Activated gamma-delta T cell treated with Interleukin-2 at 50 U/mL for 16 hours (primary cell): ENCODE measurements around the gene TOLLIP.
A peak's percentile ranks its signal among the peaks of the same experiment; 100 is the strongest.
"Not testable (repeated sequence)": the region's sequence is repeated elsewhere in the genome, so short reads cannot be mapped to it uniquely, and the experiment has no call there.

Experiments
- DNase-seq: peaks from one replicate; pipeline ENCODE4 v3.0.0-alpha.2; 2020

The TOLLIP gene

DNA sequence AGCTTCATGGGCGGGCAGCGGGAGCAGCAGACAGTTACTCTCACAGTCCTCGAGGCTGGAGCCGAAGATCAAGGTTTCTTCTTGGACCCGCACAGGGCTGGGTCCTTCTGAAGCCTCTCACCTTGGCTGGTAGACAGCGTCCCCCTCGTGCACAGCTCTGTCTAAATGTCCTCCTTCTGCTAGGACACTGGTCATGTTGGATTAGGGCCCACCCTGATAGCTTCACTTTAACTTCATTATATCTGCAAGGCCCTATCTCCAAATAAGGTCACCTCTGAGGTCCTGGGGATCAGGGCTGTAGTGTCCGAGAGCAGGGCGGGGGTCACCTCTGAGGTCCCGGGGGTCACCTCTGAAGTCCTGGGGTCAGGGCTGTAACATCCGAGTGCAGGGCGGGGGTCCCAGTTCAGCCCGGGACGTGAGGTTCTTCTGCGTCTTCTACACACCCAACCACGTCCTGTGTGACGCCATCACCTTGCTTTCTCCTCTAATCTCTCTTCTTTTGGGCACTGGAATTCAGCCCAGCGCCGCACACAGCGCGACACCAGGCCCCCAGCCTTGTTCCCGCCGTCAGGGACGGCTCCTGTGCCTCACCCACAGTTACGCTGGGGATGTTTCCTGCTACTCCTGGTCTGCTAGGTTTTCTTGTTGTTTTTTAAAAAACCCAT lies 34.1 kb upstream of the TOLLIP start:
- DNase-seq = no peak

DNA sequence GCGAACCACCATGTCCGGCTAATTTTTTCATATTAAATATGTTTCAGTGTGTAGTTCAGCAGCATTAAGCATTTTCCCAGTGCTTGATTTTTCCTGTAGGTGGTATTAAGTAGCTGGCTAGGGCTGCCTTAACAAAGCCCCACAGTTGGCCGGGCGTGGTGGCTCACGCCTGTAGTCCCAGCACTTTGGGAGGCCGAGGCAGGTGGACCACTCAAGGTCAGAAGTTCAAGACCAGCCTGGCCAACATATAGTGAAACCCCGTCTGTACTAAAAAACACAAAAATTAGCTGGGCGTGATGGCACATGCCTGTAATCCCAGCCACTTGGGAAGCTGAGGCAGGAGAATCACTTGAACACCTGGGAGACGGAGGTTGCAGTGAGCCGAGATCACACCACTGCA lies 33.5 kb upstream of the TOLLIP start:
- no peak for DNase-seq

DNA sequence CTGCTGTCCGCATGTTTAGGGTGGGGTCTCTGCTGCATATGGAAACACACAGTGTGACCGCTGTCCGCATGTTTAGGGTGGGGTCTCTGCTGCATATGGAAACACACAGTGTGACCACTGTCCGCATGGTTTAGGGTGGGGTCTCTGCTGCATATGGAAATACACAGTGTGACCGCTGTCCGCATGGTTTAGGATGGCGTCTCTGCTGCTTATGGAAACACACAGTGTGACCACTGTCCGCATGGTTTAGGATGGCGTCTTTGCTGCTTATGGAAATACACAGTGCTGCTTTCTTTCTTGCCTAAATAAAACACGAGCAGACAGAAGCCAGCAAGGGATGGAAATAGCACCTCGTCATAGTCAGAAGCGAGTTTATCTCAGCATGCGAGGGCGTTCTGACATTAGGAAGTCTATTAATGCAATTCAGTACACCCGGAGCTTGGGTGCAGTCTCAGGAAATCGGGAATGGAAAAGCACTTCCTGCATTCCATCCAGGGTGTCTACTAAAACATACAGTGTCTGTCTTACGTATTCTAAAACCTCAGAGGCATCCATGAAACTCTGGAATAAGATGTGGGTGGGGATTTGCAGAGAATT lies 32.6 kb upstream of the TOLLIP start:
- no peak for DNase-seq

DNA sequence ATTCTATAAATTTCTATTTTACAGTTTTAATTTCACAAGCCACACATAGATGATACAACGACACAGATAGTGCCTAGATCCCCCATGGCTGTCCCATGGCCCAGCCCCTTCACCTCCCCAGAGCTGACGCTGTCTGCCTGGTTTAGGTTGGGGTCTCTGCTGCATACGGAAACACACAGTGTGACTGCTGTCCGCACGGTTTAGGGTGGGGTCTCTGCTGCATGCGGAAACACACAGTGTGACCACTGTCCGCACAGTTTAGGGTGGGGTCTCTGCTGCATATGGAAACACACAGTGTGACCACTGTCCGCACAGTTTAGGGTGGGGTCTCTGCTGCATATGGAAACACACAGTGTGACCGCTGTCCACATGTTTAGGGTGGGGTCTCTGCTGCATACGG lies 31.8 kb upstream of the TOLLIP start:
- DNase-seq = not testable (repeated sequence)

DNA sequence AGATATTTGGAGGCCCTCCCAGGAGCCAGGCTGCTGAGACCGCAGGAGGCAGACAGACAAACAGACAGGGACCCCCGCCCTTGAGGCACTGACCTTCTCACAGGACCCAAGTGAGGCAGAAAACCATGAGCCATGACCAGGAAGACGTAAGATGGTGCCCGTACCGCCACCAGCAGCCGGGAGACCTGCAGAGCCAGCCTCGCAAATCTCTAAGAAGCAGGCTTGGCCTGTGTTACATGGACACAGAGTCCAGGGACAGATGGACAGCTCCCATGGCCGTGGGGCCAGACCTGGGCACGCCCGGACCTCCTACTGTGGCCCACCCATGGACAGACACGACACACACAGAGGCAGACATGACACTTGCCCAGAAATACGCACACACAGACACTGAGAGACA lies 30.7 kb upstream of the TOLLIP start:
- no peak for DNase-seq

DNA sequence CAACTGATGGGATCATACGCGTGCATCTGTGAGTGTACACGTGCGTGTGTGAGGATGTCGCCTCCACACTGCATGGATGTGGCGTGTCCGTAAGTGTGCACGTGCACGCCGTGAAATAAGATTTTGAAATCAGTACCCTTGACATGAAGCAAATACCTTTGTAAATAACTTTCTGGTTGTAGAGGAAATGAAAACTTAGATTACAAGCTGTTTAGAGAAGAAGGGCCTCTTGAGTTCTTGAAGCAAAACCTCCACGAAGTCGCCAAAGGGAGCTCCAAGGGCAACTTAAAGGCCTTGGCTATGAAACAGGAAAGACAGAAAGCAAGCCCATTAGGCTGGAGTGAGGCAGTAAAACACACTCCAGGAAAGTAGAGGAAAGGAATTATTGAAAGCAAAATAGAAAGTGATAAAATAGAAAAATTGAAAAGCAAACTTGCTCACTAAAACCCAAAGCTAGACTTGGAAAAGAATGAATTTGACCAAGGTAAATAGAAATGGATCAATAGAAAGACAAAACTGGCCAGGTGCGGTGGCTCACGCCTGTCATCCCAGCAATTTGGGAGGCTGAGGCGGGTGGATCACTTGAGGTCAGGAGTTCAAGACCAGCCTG lies 29.7 kb upstream of the TOLLIP start:
- no peak for DNase-seq

DNA sequence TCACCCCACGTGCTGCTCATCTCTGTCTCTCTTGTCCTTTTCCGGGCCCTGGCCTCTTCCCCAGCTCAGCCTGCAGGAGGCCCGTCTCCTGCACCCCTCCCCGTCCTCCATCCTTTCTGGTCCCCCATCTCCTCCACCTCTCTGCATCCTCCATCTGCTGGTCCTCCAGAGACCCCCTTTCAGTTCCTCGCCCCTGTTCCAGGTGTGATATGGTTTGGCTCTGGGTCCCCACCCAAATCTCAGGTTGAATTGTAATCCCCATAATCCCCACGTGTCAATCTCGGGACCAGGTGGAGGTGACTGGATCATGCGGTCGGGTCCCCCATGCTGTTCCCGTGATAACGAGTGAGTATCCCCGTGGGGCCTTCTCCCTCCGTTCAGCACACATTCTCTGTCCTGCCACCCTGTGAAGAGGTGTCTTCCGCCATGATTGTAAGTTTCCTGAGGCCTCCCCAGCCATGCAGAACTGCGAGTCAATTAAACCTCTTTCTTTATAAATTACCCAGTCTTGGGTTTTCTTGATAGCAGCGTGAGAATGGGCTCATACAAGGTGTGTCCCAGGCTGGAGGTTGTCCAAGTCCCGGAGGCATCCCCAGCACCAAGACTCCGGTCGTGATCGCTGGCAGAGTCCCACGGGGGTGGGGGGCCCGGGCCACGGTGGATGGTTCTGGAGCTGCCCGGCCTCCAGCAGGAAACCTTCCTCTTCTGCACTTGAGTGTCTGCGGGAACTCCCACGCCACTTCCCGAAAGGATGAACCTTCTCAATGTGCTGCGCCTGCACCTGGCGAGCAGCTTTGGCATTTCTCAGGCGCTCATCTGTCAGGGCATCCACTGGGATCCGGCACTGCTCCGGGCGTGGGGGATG lies 29.0 kb upstream of the TOLLIP start:
- no peak for DNase-seq

DNA sequence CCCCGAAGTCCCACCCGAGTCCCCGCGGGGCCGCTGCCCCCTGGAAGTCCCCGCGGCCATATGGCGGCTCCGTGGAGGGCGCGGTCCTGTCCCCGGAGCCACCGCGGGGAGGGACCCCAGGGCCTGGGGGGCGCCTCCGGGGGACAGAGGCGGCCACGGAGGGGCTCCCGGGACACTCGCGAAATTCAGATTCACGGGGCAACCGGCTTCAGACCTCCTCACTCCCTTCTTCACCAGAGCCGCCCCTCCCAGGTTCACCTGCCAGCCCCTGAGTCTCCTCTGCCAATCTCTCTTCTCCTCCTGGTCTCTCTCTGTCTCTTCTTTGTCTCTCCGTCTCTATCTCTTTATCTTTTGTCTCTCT lies 28.2 kb upstream of the TOLLIP start:
- no peak for DNase-seq

DNA sequence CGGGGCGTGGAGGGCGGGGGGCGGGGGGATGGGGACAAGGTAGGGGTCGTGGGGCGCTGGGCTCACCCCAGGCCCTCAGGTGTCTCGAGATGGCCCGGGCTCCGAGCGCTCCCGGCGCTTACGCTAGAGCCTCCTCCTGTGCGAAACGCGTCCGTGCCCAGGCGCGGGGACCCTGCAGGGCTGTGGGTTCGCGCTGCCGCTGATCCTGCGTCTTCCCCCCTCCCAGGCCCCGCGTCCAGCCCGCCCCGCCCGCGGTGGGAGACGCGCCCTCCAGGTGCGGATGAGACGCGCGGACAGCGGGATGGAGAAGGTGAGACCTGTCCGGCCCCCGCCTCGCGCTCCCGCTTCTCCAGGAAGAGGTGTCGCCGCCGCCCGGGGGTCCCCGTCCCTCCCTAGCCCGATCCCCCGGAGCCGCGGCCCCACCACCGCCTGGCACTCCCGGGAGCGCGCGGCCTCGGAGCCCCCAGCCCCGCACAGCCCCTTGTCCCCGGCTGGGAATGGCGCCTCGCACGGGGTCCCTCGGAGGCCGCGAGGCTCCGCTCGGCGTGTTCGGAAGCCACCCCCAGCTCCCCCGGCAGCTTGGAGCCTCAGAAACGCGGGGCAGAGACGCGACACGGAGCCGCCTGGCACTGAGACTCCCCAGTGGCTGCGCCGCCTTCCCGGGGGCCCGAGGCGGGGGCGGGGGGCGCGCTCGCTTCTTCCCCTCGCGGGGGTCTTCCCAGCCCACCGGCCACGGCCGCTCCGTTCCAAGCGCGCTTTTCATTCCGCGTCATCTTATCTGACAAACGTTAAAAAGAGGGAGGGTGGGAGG lies 27.6 kb upstream of the TOLLIP start:
- DNase-seq = peak; percentile 38

DNA sequence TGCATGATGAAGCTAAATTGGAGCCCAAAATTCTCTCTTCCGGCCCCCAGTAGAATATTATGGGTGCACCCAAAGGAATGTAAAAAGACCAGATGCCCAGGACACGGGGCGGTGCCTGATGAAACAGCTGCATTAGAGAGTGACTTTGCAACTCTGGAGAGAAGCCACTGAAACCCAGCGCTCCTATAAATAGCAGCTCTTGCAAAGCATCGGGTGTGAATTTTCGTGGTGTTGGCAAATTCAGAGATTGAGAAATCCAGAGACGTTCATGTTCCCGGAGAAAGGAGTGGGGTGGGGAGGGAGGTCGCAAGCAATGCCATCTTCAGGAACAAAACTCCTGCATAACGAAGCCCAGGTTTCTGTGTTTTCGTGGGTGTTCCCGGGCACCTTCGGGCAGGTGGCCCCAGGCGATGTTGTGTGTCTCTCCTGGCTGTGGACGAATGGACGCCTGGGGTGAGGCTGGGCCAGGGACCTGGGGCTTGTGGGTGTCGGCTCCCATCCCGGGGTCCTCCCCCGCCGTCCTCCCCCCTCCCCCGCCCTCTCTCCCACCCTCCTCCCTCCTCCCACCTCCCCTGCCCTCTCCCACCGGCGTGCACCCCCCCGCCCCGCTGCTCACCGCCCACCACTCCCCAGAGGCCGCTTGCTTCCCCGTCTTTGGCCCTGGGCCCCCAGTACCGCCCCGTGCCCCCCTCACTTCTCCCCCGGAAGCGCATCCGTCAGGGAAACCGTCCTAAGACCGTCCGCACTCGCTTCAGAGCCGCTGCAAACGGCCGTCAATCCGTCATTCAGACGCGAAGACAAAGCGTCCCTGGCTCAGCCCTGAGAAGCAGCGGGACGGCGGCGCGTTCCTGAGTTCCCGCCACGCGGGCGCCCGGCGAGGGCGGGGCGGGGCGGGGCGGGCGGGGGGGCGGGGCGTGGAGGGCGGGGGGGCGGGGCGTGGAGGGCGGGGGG lies 26.7 kb upstream of the TOLLIP start:
- DNase-seq = peak; percentile 63

DNA sequence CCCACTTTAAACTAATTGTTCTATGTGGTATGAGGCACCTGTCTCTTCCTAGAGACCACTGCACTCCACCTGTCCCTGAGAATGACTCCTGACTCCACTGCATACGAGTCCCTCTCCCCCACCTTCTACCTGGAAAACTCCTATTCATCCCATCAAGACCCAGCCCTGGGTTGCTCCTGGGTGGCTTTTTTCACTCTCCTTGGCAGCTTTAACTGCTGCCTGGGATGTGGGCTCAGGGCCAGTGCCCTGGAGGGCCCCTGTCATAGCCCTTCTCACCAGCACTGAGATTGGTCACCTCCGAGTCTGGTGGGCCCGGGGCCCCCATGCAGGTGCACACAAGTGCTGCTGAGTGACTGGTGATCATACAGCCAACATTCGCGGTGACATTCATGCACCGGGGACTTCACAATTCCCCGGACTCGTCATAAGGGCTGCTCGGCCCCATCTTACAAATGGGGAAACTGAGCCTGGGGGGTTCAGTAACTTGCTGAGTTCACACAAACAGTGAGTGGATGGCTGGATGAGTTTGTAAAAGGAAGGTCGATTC lies 25.9 kb upstream of the TOLLIP start:
- no peak for DNase-seq

DNA sequence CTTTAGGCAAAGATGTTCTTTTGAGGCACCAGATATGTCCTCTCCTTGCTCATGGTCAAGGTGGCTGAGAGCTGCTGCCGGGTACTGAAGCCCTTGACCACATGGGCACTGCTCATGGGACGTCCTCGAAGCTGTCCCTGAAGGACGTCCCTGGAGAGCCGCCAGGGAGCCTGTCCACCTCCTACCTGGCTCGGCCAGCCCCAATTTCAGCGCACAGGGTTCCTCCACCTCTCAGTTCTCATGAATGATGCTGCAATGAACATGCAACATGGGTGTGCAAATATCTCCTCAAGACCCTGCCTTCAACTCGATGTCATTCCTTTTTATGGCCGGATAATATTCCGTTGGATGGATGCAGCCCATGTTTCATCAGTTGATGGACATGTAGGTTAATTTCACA lies 24.4 kb upstream of the TOLLIP start:
- DNase-seq = no peak

DNA sequence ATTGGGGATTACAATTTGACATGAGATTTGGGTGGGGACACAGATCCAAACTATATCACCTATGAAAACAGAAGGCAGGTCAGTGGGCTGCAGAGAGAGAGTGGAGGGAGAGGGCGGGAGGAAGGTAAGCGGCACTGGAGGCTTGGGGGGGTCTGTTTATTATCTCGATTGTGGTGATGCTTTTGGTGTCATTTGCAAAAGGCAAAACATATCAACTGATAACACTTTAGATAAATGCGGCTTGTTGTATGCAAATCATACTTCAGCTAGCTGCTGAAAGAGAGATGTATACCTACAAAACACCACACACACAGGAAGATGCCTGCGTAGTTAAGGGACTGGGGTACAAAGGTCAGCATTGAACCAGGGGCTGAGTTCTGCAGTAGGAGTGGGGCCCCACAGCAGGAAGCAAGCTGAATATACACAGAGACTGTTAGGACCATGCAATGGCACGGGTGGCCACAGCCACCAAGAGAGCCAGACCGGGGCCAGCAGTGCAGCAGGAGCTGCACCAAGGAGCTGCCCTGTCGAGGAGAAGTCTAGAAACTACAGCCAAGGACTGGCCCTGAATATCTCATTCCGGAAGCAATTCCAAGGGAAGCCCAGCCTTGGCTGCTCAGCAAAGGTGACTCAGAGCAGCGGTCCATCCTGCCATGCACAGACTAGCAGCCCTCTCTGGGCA lies 23.8 kb upstream of the TOLLIP start:
- no peak for DNase-seq

DNA sequence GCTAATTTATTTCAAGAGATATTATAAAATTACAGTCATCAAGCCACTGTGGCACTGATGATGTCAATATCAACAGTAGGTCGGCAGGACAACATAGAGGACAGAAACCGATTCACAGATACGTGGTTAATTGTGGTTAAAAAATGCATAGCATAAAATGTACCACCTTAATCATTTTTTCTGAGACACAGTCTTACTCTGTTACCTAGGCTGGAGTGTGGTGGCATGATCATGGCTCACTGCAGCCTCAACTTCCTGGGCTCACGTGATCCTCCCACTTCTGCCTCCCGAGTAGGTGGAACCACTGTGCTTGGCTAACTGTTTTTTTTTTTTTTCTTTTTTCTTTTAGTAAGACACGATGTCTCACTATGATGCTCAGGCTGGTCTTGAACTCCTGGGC lies 21.0 kb upstream of the TOLLIP start:
- DNase-seq = no peak

DNA sequence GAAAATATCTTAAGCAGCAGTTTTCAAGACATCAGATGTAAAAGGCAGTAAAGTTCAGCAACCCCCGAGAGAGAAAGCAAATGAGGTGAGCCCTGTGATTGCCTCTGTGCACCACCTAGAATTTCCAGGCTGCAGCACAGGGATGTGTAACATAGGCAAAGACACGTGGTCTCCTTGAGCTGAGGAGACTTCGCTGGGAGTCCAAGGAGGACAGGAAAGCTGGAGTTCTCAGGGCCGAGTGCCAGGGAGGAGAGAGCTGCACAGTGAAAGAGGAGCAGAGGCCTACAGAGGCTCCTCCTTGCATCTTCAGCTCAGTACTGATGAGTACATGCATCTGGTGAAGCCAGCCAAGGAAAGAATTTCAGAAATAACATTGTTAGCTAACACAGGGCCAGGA lies 17.6 kb upstream of the TOLLIP start:
- DNase-seq = no peak

DNA sequence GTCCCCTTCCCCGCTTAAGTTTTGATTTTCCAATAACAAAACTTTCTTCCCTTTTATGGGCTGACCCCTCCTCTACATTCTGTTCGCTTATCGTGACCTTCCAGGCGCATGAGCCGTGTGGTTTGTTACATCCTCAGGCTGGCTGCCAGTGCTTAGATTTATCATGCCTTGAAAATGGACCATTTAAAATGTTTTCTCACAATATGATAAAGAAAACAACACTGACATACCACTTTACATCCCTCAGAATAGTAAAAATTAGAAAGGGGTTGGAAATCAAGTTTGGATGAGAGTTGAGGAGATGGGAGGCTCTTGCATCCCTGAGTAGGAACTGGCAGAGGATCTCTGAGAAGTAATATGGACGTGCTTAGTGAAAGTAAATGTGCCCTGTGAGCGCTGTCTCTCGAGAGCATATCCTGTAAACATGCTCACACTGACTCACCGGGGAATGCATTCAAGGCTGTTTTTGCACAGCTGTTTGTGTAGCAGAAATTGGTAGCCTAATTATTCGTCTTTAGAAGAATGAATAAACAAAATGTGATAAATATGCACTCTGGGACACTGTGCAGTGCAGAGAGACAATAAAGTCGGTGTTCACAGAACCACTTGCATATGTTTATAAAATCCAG lies 17.1 kb upstream of the TOLLIP start:
- DNase-seq = no peak

DNA sequence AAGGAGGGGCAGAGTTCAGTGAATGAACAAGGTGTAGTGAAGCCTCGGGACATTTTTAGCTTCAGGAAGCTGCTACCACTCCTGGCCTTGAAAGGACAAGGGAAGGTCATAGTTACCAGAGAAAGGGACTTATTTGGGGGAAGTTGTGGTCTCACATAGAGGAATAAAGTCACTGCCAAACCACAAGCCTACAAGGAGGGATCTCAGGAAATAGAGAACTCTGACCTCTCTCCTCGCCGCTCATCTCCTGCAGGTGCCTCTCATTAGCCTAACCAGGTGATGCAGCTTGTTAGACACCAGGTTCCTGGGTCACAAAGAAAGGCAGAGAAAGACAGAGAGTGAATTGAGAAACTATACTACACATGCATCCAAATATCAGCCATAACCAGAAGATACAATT lies 14.3 kb upstream of the TOLLIP start:
- no peak for DNase-seq

DNA sequence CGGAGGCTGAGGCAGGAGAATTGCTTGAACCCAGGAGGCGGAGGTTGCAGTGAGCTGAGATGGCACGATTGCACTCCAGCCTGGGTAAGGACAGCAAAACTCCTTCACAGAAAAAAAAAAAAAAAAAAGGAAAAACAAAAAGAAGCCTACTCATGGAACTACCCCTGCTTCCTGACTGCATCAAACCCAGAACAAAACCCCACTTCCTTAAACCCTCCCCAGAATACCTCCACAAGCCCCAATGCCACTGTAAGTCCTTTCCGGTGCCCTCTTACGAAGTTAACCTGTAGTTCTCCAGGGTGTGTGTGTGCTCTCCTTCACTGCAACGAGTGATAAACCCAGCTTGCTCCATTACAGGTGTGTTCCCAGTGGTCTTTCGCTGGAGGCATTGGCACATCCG lies 8.6 kb upstream of the TOLLIP start:
- no peak for DNase-seq

DNA sequence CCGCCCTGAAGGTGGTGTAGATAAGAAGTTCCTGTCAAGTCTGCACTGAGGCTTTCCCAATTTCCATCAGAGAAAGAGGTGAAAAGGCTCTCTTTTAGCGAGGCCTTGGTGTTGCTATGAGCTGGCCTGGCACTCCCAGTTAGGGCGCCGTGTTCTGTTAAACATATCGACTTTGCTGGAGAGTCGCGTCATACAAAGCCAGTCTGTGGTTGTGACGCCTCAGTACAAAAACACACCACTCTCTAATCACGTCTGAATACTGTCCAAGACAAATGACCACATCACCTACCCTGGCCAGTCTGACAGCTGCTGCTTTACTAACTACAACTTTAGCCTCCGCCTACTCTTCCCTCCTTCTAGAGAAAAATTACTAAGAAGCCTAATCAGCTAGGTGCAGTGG lies 8.0 kb upstream of the TOLLIP start:
- no peak for DNase-seq

DNA sequence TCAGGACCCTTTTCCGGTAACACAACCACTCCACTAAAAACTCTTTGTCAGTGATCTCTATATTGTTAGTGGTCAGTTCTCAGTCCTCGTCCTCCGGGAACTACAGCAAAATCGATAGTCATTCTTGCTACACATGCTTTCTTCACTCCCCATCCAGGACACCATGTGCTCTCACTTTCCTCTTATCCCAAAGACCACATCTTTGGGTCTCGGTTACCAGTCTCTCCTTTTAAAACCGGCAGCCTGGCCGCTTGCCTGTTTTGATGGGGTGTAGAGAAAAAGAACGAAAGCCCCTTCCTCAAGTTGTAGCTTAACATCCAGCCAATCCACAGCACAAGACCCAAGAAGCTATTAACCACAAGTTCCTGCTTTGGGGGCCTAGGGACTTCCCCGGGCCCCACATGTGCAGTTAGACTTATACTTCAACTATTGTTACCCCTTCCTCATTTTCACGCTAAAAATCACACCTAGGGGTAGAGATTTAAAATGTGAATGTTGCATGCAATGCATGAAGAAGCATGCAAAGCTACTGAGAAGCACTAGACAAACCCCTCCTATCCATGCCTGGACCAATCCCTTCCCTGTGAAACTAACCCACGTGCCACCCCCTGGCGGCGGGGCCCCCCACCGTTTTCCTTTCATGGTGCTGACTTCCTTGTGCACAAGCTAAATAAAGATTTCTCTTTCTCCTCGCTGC lies 1.5 kb upstream of the TOLLIP start:
- peak; percentile 69 for DNase-seq
